Measurements from ENCODE around the gene FOSL2.

FOSL2 gene

GRCh38 chr2:28436525-28437051, 43.9 kb downstream of the FOSL2 start:
- Histone ChIP-seq H3K4me2 (no peak overlapping the region), H3K9ac (no peak overlapping the region), H2AFZ (ENCODE audit: low read depth) (no peak overlapping the region), H3K79me2 (ENCODE audit: insufficient read depth, low read depth) (no peaks in the 10 kb centered on the region), H3K36me3 (ENCODE audit: insufficient read depth) (no peaks in the 10 kb centered on the region), H3K27ac (no peak overlapping the region), H3K4me3 (IDR thresholded peaks at IDR 0.05; ENCODE audit: insufficient read depth, low read depth, low read length) (no peak overlapping the region), H4K20me1 (ENCODE audit: insufficient read depth) (no peaks in the 10 kb centered on the region), H3K4me1 (ENCODE audit: low read depth, poor library complexity, severe bottlenecking) (no peaks in the 10 kb centered on the region), H3K27me3 (ENCODE audit: insufficient read depth, low read depth) (no peaks in the 10 kb centered on the region)
- no peak for TF ChIP-seq CTCF (conservative IDR thresholded peaks at IDR 0.05; ENCODE audit: low read depth, low read length)

GRCh38 chr2:28437149-28437835, 44.6 kb downstream of the FOSL2 start:
- Histone ChIP-seq H3K27me3 (ENCODE audit: insufficient read depth, low read depth) (no peaks in the 10 kb centered on the region), H3K9ac (no peak overlapping the region), H3K27ac (no peak overlapping the region), H3K4me2 (no peak overlapping the region), H3K79me2 (ENCODE audit: insufficient read depth, low read depth) (no peaks in the 10 kb centered on the region), H2AFZ (ENCODE audit: low read depth) (no peak overlapping the region), H3K36me3 (ENCODE audit: insufficient read depth) (no peaks in the 10 kb centered on the region), H4K20me1 (ENCODE audit: insufficient read depth) (no peaks in the 10 kb centered on the region), H3K4me1 (ENCODE audit: low read depth, poor library complexity, severe bottlenecking) (no peaks in the 10 kb centered on the region), H3K4me3 (IDR thresholded peaks at IDR 0.05; ENCODE audit: insufficient read depth, low read depth, low read length) (no peak overlapping the region)
- no peak for TF ChIP-seq CTCF (conservative IDR thresholded peaks at IDR 0.05; ENCODE audit: low read depth, low read length)

GRCh38 chr2:28437918-28438317, 45.3 kb downstream of the FOSL2 start:
- no peak for TF ChIP-seq CTCF (conservative IDR thresholded peaks at IDR 0.05; ENCODE audit: low read depth, low read length)
- no peak overlapping the region for H3K4me2 ChIP-seq
- H3K79me2 ChIP-seq (ENCODE audit: insufficient read depth, low read depth), result no peaks in the 10 kb centered on the region
- H4K20me1 ChIP-seq (ENCODE audit: insufficient read depth), result no peaks in the 10 kb centered on the region
- no peaks in the 10 kb centered on the region for H3K4me1 ChIP-seq (ENCODE audit: low read depth, poor library complexity, severe bottlenecking)
- H3K4me3 ChIP-seq (IDR thresholded peaks at IDR 0.05; ENCODE audit: insufficient read depth, low read depth, low read length), result no peak overlapping the region
- no peaks in the 10 kb centered on the region for H3K27me3 ChIP-seq (ENCODE audit: insufficient read depth, low read depth)
- no peaks in the 10 kb centered on the region for H3K36me3 ChIP-seq (ENCODE audit: insufficient read depth)
- H3K27ac ChIP-seq, result no peak overlapping the region
- H3K9ac ChIP-seq, result no peak overlapping the region
- no peak overlapping the region for H2AFZ ChIP-seq (ENCODE audit: low read depth)

GRCh38 chr2:28438532-28439063, 45.9 kb downstream of the FOSL2 start:
- Histone ChIP-seq H3K4me1 (ENCODE audit: low read depth, poor library complexity, severe bottlenecking) (no peaks in the 10 kb centered on the region), H2AFZ (ENCODE audit: low read depth) (no peak overlapping the region), H3K36me3 (ENCODE audit: insufficient read depth) (no peaks in the 10 kb centered on the region), H3K4me3 (IDR thresholded peaks at IDR 0.05; ENCODE audit: insufficient read depth, low read depth, low read length) (no peak overlapping the region), H3K4me2 (no peak overlapping the region), H3K27me3 (ENCODE audit: insufficient read depth, low read depth) (no peaks in the 10 kb centered on the region), H3K27ac (no peak overlapping the region), H3K79me2 (ENCODE audit: insufficient read depth, low read depth) (no peaks in the 10 kb centered on the region), H3K9ac (no peak overlapping the region), H4K20me1 (ENCODE audit: insufficient read depth) (no peaks in the 10 kb centered on the region)
- no peak for TF ChIP-seq CTCF (conservative IDR thresholded peaks at IDR 0.05; ENCODE audit: low read depth, low read length)

Data from KMS-11 (cell line).